Measurements from ENCODE around the gene POMT1. TPM values are rescaled to one million over a fixed set of nuclear protein-coding genes. Genes with fewer than 3 reads are reported as not detected.
"Not testable (repeated sequence)": the region's sequence is repeated elsewhere in the genome, so short reads cannot be mapped to it uniquely, and the experiment has no call there.

Gene POMT1
- total RNA-seq, 1 experiment from 2014 or later: 7.8 TPM

GRCh38 chr9:131550465-131550864, 47.7 kb downstream of the POMT1 start:
- not testable (repeated sequence) for DNase-seq (ENCODE audit: low read depth)

- no peak for DNase-seq (ENCODE audit: low read depth)
Measured at GRCh38 chr9:131552030-131552429, 49.3 kb downstream of the POMT1 start.

- no peak for DNase-seq (ENCODE audit: low read depth)
Measured at GRCh38 chr9:131554087-131554842, 51.5 kb downstream of the POMT1 start.

GRCh38 chr9:131554843-131555351, 52.2 kb downstream of the POMT1 start:
- DNase-seq (ENCODE audit: low read depth): no peak

- DNase-seq (ENCODE audit: low read depth): no peak
Measured at GRCh38 chr9:131555841-131556673, 53.3 kb downstream of the POMT1 start.

- no peak for DNase-seq (ENCODE audit: low read depth)
Measured at GRCh38 chr9:131557855-131558548, 55.3 kb downstream of the POMT1 start.

- DNase-seq (ENCODE audit: low read depth): no peak
Measured at GRCh38 chr9:131559421-131560000, 56.8 kb downstream of the POMT1 start.

GRCh38 chr9:131562032-131562959, 59.6 kb downstream of the POMT1 start:
- peak; percentile 24 for DNase-seq (ENCODE audit: low read depth)

GRCh38 chr9:131565369-131565768, 62.7 kb downstream of the POMT1 start:
- DNase-seq (ENCODE audit: low read depth): no peak

GRCh38 chr9:131566158-131566557, 63.4 kb downstream of the POMT1 start:
- DNase-seq (ENCODE audit: low read depth): no peak

GRCh38 chr9:131567910-131568309, 65.2 kb downstream of the POMT1 start:
- no peak for DNase-seq (ENCODE audit: low read depth)

Small RNAs within 50 kb of the gene (small RNA-seq; reads per million reads assigned to genes)
- gene SNORD62A (0.66 reads per million, percentile 63 among the genes with 10 or more reads in this experiment), gene SNORD62B (0.43 reads per million, percentile 49 among the genes with 10 or more reads in this experiment)

Other genes starting within 250 kb of the POMT1 start
- gene FAM78A, start 226.4 kb upstream of the POMT1 start, total RNA-seq (2014; rRNA removed; shearing (Covaris generic)): 1.3 and 2.4 TPM in 2 replicates
- gene PLPP7, start 213.2 kb upstream of the POMT1 start, total RNA-seq (2014; rRNA removed; shearing (Covaris generic)): 0.56 and 1.6 TPM in 2 replicates
- 35.6 and 49.9 TPM in 2 replicates for gene PRRC2B, start 108.8 kb upstream of the POMT1 start, total RNA-seq (2014; rRNA removed; shearing (Covaris generic))
- gene UCK1, start 28.3 kb downstream of the POMT1 start, total RNA-seq (2014; rRNA removed; shearing (Covaris generic)): 43.6 and 49.1 TPM in 2 replicates
- gene PRRT1B, start 42.6 kb downstream of the POMT1 start, total RNA-seq (2014; rRNA removed; shearing (Covaris generic)): not detected in 2 replicates
- gene RAPGEF1, start 237.2 kb downstream of the POMT1 start, total RNA-seq (2014; rRNA removed; shearing (Covaris generic)): 19.2 and 22.5 TPM in 2 replicates

Measured in HT1080 (cell line).